MG63 (cell line): ENCODE data around the gene PRKCE. TPM values are rescaled to one million over a fixed set of nuclear protein-coding genes. Genes with fewer than 3 reads are reported as not detected.

Experiments used
- DNase-seq: peaks from one replicate; pipeline ENCODE4 v3.0.0-alpha.2; 2020
- H3K27me3 ChIP-seq: fragments of 250-450 bp; sonication (Bioruptor Pico); 2 replicates; pipeline ENCODE4 v1.5.1; 2020; ENCODE audit warnings: mild to moderate bottlenecking, moderate library complexity
- H3K36me3 ChIP-seq: fragments of 250-450 bp; sonication (Bioruptor Pico); 2 replicates; pipeline ENCODE4 v1.5.1; 2020; ENCODE audit warnings: mild to moderate bottlenecking, moderate library complexity
- H3K4me3 ChIP-seq: fragments of 250-450 bp; sonication (Bioruptor Pico); 2 replicates; pipeline ENCODE4 v1.5.1; 2020; ENCODE audit warnings: mild to moderate bottlenecking, moderate library complexity
- H3K9me3 ChIP-seq: fragments of 250-450 bp; sonication (Bioruptor Pico); 2 replicates; pipeline ENCODE4 v1.5.1; 2020; ENCODE audit warnings: mild to moderate bottlenecking, moderate library complexity
- total RNA-seq: library from RNA; depleted of rRNA; stranded (reverse); fragments of >200 nt; shearing (Covaris generic); gene quantifications from 2 replicates; pipeline ENCODE4 v1.2.3, GENCODE V29; 2014; ENCODE audit warnings: low replicate concordance

Gene PRKCE
- total RNA-seq, 1 experiment from 2014 or later: 16.9 TPM

DNA sequence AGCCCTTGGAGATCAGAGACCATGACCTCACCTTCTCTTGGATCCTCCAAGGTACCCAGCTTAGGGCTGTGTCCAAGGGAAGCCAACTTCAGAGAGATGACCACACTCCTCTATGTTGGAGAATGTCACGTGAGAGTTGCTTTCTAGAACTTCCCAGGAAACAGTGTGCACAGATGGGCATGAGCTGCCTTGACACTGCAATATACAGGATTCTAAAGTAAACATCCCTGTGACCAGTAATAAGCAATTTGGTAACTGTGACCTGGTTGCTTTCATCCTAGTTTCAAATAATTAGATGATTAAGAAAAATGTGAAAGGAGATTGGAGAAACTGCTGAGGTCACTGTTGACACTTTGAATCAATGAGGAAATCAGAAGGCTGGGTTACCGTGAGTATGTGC lies 464.7 kb downstream of the PRKCE start:
- H3K4me3 ChIP-seq: no peak overlapping the region
- H3K27me3 ChIP-seq: no peaks in the 10 kb centered on the region
- peaks cover 3% of the 10 kb centered on the region; the same call in 1 of the 2 replicates for H3K9me3 ChIP-seq
- no peak for DNase-seq
- H3K36me3 ChIP-seq: no peaks in the 10 kb centered on the region

GRCh38 chr2:46116553-46116991 lies 465.1 kb downstream of the PRKCE start:
- Histone ChIP-seq H3K36me3 (no peaks in the 10 kb centered on the region), H3K4me3 (no peak overlapping the region), H3K9me3 (peaks cover 3% of the 10 kb centered on the region; the same call in 1 of the 2 replicates), H3K27me3 (no peaks in the 10 kb centered on the region)
- no peak for DNase-seq

DNA sequence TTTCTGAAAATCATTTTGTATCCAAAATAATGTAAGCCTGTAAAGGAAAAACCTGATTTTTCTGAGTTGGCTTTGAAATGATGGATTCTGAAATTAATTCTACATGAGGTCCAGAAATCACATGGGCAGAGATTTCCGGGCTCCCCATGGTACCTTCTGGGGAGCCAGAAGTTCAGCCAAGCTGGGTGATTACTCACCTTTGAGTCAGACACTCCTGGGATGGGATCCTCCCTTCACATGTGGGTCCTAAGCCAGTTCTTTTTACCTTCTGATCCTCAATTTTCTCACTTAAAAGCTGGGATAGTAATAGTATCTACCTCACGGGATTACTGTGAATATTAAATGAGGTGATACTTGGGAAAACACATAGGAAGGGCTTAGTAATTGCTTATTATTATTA lies 465.9 kb downstream of the PRKCE start:
- Histone ChIP-seq H3K4me3 (no peak overlapping the region), H3K27me3 (no peaks in the 10 kb centered on the region), H3K36me3 (no peaks in the 10 kb centered on the region), H3K9me3 (no peaks in the 10 kb centered on the region)
- peak; percentile 85 for DNase-seq

DNA sequence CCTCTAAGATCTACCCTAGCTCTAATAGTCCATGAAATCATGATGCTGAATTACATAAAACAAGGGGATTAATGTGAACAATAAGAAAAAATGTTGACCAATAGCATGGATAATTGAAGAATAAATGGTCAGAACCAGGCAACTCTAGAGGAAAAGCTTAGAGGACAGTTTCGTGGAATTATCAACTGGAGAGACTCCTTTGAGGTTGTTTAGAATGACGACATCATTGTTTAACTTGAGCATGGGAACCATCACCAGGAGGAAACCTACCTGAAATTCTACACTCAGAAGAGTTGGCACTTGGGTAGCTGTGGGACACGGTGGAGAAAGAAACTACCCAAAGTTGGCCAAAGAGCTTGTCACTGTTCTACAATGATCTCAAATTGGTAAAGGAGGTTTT lies 466.5 kb downstream of the PRKCE start:
- H3K4me3 ChIP-seq: no peak overlapping the region
- no peaks in the 10 kb centered on the region for H3K27me3 ChIP-seq
- no peak for DNase-seq
- H3K36me3 ChIP-seq: no peaks in the 10 kb centered on the region
- no peaks in the 10 kb centered on the region for H3K9me3 ChIP-seq

DNA sequence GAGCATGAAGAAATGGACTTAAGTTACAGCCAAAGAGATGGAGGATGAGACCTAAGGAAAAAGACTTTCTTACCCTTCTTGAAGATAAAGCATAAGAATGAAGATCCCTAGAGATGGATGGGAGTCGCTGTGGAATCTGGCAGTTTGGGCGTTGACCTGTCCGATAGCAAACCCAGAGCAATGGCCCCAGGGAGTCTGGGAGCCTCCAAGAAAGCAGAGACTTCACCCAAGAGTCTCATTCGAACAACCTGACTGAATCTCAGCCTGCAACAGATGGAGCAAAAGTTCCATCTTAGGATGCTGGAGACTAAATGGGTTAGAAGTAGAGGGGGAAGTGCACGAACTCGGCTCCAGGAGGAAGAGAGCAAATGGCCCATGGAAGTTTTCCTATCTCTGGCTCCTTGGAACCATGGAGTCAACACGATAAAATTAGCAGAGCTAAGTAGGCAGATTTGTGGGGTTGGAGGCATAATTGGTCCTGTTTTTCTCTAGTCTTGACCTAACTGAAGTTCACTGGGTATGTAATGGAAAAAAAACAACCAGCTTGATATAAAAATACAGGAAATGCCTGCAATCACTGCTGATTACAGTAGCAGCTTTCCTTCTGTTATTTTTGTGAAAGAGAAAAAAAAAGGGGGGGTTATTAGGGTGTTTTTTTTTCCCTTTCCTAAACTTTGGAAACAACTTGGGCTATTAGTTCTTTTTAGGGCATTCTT lies 467.3 kb downstream of the PRKCE start:
- Histone ChIP-seq H3K9me3 (no peaks in the 10 kb centered on the region), H3K27me3 (no peaks in the 10 kb centered on the region), H3K36me3 (peaks cover 3% of the 10 kb centered on the region; the same call in 1 of the 2 replicates), H3K4me3 (no peak overlapping the region)
- no peak for DNase-seq

- no peak for DNase-seq
- Histone ChIP-seq H3K27me3 (no peaks in the 10 kb centered on the region), H3K4me3 (no peak overlapping the region), H3K36me3 (peaks cover 3% of the 10 kb centered on the region; the same call in 1 of the 2 replicates), H3K9me3 (no peaks in the 10 kb centered on the region)
Observed at GRCh38 chr2:46119453-46119852, 468.0 kb downstream of the PRKCE start.

DNA sequence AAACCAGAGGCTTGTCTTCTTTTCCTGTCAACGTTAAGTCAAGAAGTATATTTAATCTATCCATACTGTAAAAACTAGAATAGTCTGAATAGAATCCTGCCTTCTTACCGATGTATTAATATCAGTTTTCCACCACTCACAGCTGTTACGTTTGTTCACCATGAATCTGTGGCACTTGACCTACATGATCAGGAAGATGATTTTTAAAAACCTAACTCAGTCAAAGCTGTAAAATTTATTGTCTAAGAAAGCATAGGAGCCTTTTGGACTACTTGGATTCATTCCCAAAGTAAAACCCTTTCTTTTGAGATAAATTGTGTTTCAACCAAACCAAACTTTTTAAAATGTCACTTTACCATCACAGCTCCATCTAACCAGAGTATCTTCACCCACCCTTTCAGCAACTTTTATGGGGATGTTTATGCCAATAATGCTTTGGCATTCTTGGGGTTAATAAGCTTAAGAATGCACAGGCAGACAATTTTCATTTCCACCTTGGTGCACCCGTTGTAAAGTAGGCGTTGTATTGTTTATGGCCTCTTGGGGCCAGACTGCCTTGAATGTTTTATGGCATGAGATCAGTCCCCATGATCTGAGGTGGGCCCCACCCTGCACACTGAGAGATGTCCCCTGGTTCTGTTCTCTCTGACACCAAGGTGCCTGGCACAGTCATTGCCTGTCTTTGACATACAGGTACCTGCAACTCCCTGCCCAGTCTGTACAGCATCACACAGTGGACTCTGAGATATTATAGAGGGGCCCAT lies 469.5 kb downstream of the PRKCE start:
- H3K27me3 ChIP-seq: no peaks in the 10 kb centered on the region
- no peaks in the 10 kb centered on the region for H3K9me3 ChIP-seq
- H3K36me3 ChIP-seq: peaks cover 3% of the 10 kb centered on the region; the same call in 1 of the 2 replicates
- no peak for DNase-seq
- no peak overlapping the region for H3K4me3 ChIP-seq

DNA sequence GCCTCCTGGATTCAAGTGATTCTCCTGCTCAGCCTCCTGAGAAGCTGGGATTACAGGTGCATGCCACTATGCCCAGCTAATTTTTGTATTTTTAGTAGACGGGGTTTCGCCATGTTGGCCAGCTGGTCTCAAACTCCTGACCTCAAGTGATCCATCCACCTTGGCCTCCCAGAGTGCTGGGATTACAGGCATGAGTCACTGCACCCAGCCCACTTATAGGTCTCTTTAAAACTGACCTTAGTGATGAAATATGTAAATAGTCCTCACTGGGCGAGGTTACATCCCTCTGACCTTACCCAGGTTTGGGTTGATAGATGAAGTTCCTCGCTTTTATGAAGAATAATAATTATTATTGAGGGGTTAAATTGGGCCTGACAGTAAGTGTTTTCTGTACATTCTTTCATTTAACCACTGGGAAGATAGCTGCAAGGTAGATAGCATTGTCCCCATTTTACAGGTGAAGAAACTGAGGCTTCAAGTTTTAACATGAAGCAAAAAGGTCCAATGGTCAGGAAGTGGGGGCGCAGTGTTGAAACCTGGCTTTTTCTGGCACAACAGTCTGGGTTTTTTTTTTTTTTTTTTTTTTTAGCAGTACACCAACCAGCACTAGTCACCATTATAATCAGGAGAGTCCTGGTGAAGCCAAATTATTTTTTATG lies 471.0 kb downstream of the PRKCE start:
- H3K4me3 ChIP-seq: no peak overlapping the region
- H3K27me3 ChIP-seq: no peaks in the 10 kb centered on the region
- DNase-seq: peak; percentile 76
- H3K9me3 ChIP-seq: no peaks in the 10 kb centered on the region
- H3K36me3 ChIP-seq: peaks cover 3% of the 10 kb centered on the region; the same call in 1 of the 2 replicates

DNA sequence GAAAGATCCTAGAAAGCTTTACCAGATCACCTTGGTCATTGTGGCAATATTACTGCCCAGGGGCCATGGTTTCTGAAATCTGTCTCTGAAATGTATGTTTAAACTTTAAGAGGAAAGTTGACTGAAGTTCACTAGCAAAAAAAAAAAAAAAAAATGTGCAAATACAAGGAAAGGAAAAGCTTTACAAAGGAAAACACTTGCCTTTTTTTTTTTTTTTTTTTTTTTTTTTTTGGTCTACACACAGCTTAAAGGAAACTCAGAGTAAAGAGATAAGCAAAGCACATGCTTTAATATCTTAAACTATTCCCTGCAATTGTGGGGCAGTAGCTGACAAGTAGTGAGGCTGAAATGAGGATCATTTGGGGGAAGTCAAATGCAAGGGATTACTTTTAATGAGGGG lies 471.5 kb downstream of the PRKCE start:
- Histone ChIP-seq H3K36me3 (peaks cover 3% of the 10 kb centered on the region; the same call in 1 of the 2 replicates), H3K27me3 (no peaks in the 10 kb centered on the region), H3K9me3 (no peaks in the 10 kb centered on the region), H3K4me3 (no peak overlapping the region)
- no peak for DNase-seq

- no peaks in the 10 kb centered on the region for H3K9me3 ChIP-seq
- H3K4me3 ChIP-seq: no peak overlapping the region
- H3K27me3 ChIP-seq: no peaks in the 10 kb centered on the region
Observed at GRCh38 chr2:46125798-46126197, 474.3 kb downstream of the PRKCE start.

DNA sequence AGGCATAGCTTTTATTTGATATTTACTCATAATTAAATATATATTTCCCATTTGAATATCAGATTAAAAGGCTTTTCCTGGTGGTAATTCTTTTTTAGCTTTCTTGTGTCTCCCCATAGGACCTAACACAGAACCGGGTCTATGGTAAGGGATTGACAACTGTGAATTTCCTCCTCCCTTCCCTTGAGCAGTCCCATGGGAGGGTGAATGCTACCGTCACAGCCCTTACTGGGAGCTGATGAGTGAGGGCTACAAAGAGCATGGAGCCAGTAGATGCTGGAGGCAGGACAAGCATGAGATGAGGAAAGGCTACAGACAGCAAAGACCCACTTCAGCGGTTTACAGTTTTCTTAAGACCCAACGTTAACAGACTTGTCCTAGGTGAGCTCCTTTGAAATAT lies 475.1 kb downstream of the PRKCE start:
- Histone ChIP-seq H3K4me3 (no peak overlapping the region), H3K36me3 (peaks cover 3% of the 10 kb centered on the region; the same call in 1 of the 2 replicates)

More at GRCh38 chr2:46125798-46126197, 474.3 kb downstream of the PRKCE start:
- no peak for DNase-seq
- H3K36me3 ChIP-seq: peaks cover 3% of the 10 kb centered on the region; the same call in 1 of the 2 replicates

DNA sequence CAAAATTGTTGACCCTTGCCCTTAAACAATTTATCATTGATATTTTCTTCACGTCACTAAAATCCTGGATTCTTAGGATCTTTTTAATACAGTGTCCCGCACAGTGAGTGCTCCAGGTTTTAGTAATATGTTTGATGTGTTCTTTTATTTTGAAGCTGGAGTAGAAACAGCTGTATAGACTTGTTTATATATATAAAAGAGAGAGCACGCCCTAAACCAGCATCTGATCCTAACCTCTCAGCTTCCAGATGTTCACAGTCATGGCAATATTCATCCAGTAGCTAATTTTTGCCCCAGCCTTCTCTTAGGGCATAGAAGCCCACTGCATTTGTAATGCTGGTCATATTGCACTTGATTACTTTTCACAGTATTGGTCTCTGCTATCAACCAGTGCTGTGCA lies 475.7 kb downstream of the PRKCE start:
- no peaks in the 10 kb centered on the region for H3K9me3 ChIP-seq
- DNase-seq: no peak
- H3K27me3 ChIP-seq: no peaks in the 10 kb centered on the region
- H3K4me3 ChIP-seq: no peak overlapping the region
- H3K36me3 ChIP-seq: peaks cover 3% of the 10 kb centered on the region; the same call in 1 of the 2 replicates

More for the DNA sequence above, 475.1 kb downstream of the PRKCE start:
- no peaks in the 10 kb centered on the region for H3K27me3 ChIP-seq
- no peak for DNase-seq
- no peaks in the 10 kb centered on the region for H3K9me3 ChIP-seq

DNA sequence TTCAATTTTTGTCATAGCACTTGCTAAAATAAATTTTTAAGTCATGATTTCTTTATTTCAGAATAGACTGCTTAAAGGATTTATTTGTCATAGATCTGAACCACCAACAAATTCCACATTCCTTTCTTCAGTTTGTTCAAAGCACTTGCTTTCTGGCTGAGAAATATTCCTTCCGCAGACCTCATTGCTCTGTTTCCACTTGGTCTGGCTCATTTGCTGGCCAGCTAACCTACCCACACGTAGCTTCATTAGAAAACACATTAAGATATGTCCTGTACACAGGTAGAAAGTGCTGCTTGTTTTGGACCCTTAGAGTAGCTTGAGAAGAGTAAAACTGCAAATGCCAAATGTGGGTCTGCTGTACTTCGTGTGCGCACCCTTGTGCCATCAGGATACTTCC lies 479.0 kb downstream of the PRKCE start:
- Histone ChIP-seq H3K4me3 (no peak overlapping the region), H3K27me3 (no peaks in the 10 kb centered on the region), H3K9me3 (no peaks in the 10 kb centered on the region), H3K36me3 (no peaks in the 10 kb centered on the region; the same call in 1 of the 2 replicates)
- DNase-seq: no peak

- no peaks in the 10 kb centered on the region for H3K9me3 ChIP-seq
- DNase-seq: no peak
- H3K27me3 ChIP-seq: no peaks in the 10 kb centered on the region
- no peak overlapping the region for H3K4me3 ChIP-seq
- no peaks in the 10 kb centered on the region for H3K36me3 ChIP-seq
Observed at GRCh38 chr2:46132996-46133395, 481.5 kb downstream of the PRKCE start.

GRCh38 chr2:46134531-46135227 lies 483.2 kb downstream of the PRKCE start:
- no peaks in the 10 kb centered on the region for H3K27me3 ChIP-seq
- no peak for DNase-seq
- no peaks in the 10 kb centered on the region for H3K36me3 ChIP-seq
- H3K4me3 ChIP-seq: no peak overlapping the region
- H3K9me3 ChIP-seq: no peaks in the 10 kb centered on the region

- no peaks in the 10 kb centered on the region for H3K27me3 ChIP-seq
- H3K4me3 ChIP-seq: no peak overlapping the region
- H3K36me3 ChIP-seq: no peaks in the 10 kb centered on the region
- no peak for DNase-seq
- H3K9me3 ChIP-seq: no peaks in the 10 kb centered on the region
Observed at GRCh38 chr2:46135228-46135855, 483.9 kb downstream of the PRKCE start.
